HL-60 (cell line): Measurements from ENCODE around the gene WDR37.

Experiments used
- GABPA ChIP-seq: IDR thresholded peaks from 2 replicates; pipeline ENCODE4 v1.6.1; 2012; ENCODE audit warnings: low read depth
- POLR2AphosphoS5 ChIP-seq: IDR thresholded peaks from 2 replicates; pipeline ENCODE4 v1.6.1; 2012; ENCODE audit warnings: low read depth
- TF ChIP-seq, protein P1 (sequence below): IDR thresholded peaks from one replicate; pipeline ENCODE4 v1.5.1; 2011; ENCODE audit warnings: low read length, control low read depth, inconsistent platforms; ENCODE audit not compliant: insufficient read depth

DNA sequence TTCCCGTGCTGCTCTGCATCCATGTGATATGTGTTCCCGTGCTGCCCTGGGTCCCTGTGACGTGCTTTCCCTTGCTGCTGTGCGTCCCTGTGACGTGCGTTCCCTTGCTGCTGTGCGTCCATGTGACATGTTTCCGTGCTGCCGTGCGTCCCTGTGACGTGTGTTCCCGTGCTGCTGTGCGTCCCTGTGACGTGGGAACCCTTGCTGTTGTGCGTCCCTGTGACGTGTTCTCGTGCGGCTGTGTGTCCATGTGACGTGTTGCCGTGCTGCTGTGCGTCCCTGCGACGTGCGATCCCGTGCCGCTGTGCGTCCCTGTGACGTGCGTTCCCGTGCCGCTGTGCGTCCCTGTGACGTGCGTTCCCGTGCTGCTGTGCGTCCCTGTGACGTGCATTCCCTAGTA is 45.8 kb downstream of the WDR37 start:
- TF ChIP-seq POLR2AphosphoS5 = no peak
- TF ChIP-seq, protein P1, sequence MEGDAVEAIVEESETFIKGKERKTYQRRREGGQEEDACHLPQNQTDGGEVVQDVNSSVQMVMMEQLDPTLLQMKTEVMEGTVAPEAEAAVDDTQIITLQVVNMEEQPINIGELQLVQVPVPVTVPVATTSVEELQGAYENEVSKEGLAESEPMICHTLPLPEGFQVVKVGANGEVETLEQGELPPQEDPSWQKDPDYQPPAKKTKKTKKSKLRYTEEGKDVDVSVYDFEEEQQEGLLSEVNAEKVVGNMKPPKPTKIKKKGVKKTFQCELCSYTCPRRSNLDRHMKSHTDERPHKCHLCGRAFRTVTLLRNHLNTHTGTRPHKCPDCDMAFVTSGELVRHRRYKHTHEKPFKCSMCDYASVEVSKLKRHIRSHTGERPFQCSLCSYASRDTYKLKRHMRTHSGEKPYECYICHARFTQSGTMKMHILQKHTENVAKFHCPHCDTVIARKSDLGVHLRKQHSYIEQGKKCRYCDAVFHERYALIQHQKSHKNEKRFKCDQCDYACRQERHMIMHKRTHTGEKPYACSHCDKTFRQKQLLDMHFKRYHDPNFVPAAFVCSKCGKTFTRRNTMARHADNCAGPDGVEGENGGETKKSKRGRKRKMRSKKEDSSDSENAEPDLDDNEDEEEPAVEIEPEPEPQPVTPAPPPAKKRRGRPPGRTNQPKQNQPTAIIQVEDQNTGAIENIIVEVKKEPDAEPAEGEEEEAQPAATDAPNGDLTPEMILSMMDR = no peak
- no peak for TF ChIP-seq GABPA
